Left renal pelvis (tissue), 4 donors: ENCODE results near the gene DNAJA1. TPM values are rescaled to one million over a fixed set of nuclear protein-coding genes. Genes with fewer than 3 reads are reported as not detected.
"Not testable (repeated sequence)": the region's sequence is repeated elsewhere in the genome, so short reads cannot be mapped to it uniquely, and the experiment has no call there.

Experiments used
- DNase-seq, 4 donors: peaks; one replicate each; pipeline ENCODE4 v3.0.0-alpha.2; 2013; ENCODE audit warnings: low read depth in 4 of 4, low spot score in 3 of 4
- polyA plus RNA-seq, 4 donors: library from polyadenylated mRNA; unstranded; fragments of 120-200 nt; gene quantifications; one replicate each; pipeline ENCODE4 v1.2.1, GENCODE V29; 2013; ENCODE audit not compliant: insufficient read length in 4 of 4

Gene DNAJA1
- polyA plus RNA-seq: 100 to 1,000 TPM; 216 to 271 (median 249) TPM

DNA sequence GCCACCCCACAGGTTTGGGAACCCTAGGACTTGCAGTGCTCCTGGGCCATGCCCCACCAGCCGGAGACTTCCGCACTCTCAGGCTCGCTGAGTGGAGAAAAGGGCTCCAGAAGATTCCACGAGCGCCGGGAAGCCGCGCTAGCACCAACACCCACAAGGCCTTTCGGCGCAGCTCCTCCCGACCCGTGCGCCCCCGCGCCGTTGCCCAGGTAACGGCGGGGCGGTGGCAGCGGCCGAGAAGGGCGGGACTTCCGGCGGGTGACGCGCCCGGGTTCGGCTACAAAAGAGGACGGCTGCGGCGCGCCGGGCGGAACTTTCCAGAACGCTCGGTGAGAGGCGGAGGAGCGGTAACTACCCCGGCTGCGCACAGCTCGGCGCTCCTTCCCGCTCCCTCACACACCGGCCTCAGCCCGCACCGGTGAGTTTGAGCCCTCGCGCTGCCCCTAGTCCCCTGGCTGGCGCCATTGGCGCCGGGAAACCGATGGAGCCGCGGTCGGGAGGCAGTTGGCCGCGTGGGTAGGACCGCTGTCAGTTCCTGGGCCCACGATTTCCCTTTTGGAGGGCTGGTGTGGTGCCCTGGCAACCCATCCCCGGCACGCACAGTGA, at the start of gene DNAJA1:
Gene DNAJA1, plus strand, starts transcription at position 308 of the 606 bp plus-strand sequence. CDS start 1,212 bp downstream, outside the sequence.
- DNase-seq: peak; percentile 86 to 91 (median 90)

DNA sequence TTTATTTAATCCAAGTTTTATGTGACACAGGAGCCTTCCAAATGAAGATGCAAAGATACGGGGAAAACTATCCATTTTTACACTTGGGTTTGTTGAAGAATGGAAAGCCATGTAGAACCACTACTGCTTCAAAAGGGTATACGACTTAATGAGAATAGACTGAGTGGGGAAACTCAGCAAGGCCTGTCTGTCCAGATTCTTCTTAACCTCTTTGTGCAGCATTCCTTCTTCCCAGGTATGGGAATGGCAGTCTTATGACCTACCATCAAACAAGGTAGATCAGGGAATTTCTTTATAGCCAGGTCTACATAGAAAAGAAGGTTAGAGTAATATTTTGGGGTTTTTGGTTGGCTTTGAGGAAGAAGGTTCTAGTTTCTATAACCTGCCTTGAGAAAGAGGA, 47.0 kb upstream of the DNAJA1 start:
- DNase-seq: no peak

DNA sequence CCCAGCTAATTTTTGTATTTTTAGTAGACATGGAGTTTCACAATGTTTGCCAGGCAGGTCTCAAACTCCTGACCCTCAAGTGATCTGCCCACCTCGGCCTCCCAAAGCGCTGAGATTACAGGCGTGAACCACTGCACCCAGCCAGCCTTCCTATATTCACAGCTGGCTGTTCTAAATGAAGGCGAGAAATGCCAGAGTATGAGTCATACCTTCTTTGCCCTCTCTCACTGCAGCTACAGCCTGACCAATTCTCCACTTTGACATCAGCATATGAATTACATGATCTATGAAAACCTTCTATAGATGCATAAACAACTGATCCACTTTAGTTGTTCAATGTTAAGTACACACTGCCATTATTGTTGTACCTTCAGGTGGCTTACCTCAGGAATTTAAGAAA, 38.1 kb upstream of the DNAJA1 start:
- no peak for DNase-seq

DNA sequence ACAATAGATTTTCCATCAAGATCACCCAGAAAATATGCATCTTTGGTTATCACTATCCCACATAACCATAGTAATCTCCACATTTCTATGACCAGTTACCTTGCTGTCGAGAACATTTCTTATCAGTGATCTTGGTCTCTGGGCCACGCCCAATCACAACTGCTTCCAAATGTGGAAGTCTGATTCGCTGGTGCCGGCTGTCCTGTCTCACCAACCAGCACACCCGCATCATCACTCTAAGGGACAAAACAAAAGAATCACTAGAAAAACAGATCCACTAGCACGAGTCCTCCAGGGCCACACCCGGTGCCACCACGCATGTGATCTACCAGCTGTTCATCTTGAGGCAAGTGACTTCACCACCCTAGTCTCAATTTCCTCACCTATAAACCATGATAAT, 35.4 kb upstream of the DNAJA1 start:
- DNase-seq: no peak

DNA sequence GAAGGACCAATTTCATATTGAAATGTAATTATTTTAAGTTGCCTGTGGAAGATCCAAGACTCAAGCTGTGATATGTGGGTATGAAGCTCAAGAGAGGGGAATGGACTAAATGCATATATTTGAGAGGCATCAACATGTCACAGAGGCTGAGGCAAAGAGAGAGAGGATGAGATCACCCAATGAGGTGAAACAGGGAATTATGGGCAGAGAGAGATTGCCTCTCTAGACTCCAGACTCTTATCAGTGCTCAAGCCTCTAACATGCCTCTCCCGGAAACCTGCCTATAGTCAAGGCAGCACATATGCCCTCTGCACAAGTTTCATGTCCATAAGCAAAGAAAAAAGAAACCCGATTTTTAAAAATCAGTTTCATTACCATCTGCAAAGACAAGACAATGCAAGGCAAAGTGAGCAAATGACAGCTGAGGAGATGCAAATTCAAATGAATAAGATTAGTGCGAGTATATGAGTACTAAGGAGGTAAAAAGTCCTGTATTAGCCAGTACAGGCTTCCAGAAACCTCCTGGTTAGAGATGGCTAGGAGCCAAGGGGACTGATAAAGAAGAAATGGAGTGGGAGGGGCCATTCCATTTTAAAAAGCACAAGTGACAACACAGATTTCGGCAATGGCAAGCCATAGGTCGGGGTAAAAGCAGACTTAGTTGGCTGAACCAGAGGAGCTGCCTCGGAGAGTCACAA, 33.0 kb upstream of the DNAJA1 start:
- DNase-seq: no peak

DNA sequence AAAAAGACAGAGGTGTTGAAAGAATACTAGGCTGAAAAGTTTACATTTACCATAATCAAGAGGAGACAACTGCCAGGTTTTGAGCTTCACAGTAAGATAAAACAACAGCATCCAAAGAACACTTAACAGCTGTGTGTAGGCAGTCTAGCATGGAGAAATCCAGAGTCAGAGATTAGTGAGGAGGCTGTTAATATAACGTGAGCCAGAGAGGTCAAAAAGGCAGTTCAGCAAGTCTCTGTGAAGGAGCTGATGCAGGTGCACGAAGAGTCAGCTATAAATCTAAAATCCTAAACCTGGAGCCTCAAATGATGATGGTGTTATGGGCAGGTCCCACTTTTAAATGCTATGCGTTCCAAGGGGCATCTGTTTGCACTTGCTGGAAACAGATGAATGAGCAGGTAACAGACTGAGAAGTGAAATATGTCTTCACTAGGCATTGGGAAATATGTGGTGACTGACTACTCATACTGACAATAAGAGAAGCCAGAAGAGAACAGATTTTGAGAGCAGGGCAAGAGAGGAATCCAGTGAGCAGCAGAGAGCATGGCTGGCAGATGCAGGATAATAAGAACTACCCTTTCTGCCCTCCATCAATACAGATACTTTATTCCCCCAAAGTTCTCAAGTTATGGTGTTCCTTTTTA, 32.4 kb upstream of the DNAJA1 start:
- DNase-seq: no peak

DNA sequence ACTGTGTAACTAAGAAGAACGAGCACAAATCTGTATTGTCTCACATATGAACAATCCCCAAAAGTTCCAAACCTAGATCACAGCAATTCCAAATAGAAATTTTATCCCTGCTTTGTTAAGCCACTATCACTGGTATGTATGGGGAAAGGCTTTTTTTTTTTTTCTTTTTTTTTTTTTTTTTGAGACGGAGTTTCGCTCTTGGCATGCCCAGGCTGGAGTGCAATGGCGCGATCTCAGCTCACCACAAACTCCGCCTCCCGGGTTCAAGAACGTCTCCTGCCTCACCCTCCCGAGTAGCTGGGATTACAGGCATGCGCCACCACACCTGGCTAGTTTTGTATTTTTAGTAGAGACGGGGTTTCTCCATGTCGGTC, 24.4 kb upstream of the DNAJA1 start:
- not testable (repeated sequence) for DNase-seq

DNA sequence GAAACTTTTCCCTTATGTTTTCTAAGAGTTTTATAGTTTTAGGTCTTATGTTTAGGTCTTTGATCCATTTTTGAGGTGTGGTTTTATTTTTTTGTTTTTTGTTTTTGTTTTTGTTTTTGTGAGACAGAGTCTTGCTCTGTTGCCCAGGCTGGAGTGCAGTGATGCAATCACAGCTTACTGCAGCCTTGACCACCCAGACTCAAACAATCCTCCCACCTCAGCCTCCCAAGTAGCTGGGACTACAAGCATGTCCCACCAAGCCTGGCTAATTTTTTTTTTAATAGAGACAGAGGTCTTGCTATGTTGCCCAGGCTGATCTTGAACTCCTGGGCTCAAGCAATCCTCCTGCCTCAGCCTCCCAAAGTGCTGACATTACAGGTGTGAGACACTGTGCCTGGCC, 19.7 kb upstream of the DNAJA1 start:
- DNase-seq: not testable (repeated sequence)

DNA sequence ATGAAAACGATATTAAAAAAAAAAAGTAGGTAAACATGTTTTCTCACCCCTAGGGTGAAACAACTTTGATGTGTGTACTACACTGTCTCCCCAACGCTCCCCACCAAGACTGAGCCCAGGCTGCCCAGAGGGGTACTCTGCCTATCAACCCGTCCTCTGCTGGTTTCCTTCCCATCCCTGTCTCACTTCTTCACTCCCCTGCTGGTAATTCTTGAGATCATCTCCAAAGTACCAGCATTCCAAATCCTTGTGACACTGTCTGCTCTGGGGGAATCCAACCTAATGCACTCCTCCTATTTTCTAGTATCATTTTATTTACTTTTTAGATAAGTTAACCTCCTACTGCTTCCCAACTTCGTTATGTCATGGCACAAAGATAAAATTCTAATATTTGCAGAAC, 17.3 kb upstream of the DNAJA1 start:
- no peak for DNase-seq

DNA sequence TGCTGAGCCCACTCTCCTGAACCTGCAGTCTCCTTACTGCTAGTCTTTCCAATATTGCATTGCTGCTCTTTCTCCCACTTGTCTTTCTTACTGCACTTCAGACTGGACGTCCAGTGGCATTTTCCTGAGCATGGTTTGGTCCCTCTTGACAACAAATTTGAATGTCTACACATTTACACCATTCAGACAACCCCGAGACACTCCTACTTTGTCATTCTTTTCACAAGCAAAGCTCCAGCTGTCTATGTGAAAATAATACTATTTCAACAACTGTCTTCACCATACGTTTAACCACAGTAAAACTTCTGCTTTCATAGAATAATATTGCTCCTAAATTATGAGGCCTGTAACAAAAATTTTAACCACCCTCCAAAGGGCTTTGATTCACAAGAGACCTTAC, 13.2 kb upstream of the DNAJA1 start:
- DNase-seq: no peak

DNA sequence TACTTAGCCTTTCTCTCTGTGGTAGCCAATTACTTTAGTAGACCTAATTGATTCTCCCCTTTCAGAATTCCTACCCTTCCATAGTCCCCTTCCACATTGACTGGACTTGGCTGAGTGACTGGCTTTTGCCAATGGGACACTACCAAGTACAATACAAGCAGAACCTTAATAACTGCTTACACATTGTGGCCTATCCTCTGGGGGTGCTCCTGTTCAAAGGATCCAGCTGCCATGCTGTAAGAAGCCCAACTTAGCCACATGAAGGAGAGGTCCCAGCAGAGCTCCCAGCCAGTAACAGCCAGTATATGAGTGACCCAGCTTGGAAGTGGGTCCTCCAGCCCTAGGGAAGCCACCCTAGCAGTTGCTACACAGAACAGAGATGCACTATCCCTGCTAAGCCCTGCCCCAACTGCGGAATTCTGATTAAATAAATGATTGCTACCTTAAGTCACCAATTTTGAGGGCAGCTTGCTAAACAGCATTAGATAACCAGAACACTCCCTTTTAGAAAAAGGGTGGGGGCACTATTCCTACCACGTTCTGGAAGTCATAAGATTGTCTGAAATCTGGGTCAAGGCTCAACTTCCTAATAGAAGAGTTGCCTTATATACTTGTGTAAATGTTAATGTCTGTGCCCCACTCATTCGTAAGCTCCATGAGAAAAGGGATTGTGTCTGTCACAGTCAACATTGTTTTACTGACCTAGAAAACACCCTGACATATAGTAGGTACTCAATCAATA, 12.6 kb upstream of the DNAJA1 start:
- DNase-seq: no peak

DNA sequence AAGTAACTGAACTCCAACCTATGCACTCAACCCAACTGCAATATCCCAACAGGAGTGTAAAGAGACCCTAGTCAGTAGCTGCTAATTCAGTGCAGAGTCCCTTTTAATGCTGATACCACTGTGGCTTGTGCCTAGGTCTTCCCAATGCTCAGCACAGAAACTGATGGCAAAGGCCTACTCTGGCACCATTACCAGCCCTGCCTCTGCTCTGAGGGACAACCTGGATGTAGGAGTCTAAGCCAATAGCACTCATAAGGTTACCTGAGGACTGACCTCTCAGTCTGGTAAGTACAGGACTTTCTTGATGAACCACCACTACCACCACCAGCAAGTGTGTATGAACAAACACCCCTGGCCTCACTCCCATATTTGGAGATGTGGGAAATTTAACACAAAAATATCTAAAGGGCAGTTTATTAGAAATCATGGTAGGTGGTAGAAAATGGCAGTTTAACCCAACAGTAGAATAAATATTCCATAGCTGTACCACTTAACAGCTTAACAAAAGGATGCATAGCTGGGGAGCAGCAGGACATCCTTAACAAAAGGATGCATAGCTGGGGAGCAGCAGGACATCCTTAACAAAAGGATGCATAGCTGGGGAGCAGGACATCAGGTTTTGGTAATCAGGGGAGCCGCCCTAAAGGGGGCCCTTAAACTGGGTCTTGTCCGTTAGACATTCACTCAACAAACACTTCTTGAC, 11.0 kb upstream of the DNAJA1 start:
- no peak for DNase-seq

DNA sequence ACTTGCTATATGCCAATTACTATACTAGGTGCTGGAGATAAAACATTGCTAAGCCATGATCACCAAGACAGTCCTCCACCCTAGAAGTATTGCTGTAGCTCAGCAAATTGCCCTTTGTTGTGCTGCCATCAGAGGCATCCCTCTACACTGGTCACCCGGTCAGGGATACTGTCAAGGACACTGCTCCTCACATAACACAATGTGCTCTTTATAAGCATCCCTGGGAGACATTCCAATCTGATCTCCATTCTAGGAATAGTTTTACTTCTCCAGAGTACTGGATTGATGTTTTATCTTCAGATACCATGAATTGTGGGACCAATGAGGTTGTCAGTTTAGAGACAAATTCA, 10.4 kb upstream of the DNAJA1 start:
- no peak for DNase-seq

DNA sequence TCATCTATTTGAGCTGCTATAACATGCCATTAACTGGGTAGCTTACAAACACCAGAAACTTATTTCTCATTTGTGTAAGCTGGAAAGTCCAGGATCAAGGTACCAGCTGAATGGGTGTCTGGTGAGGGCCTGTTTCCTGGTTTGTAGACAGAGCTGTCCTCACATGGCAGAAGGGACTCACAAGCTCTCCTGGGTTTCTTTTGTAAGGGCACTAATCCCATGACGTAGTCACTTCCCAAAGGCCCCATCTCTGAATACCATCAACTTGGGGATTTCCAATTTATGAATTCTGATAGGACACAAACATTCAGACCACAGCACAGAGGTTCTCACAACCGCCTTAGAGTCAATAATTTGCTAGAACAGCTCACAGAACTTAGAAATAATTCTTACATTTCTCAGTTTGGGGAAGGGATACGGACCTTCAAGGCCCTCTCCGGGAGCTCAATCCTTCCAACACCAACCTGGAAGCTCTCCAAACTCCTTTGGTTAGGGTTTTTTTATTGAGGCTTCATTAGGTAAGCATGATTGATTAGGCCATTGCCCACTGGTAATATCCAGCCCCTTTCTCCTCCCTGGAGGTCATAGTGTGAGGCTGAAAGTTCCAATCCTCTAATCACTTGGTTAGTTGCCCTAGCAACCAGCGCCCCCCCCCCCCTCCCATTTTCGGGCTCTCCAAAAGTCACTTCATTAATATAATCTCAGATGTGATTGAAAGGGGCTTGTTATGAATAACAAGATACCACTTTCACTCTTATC, 7.6 kb upstream of the DNAJA1 start:
- DNase-seq: no peak

DNA sequence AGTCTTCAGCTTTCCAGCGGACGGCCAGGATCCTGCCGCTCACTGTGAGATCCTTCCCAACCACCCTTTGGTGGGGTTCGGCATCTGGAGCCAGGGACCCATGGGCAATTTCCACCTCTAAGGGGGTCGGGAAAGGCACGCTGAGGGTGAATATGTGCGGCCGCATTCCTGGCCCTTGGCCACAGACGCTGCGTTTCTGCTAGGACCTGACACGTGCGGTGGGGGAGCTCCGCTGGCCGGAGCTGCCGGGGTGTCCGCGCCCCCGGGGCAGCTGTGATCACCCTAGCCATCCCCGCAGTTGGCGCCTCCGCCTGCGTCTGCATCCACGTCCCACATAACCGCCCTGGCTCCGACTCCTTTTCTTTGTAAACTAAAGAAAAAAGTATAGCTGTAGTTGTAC, 5.3 kb upstream of the DNAJA1 start:
- no peak for DNase-seq

DNA sequence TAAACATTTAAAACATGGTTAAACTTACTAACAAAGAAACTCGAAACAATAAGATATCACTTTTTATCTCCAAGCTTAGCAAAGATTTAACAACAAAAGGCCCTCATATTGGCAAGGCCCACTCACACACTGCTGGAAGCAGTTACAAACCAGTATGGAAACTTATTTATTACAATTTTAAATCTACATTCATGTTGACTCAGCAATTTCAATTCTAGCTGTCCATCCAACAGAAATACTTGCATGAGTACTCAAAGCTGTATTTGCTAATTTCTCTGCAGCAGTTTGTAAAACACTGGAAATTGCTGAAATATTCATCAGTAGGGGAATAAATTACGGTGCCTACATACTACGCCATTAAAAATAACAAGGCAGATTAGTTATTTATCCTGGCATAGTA, 2.8 kb upstream of the DNAJA1 start:
- DNase-seq: no peak

DNA sequence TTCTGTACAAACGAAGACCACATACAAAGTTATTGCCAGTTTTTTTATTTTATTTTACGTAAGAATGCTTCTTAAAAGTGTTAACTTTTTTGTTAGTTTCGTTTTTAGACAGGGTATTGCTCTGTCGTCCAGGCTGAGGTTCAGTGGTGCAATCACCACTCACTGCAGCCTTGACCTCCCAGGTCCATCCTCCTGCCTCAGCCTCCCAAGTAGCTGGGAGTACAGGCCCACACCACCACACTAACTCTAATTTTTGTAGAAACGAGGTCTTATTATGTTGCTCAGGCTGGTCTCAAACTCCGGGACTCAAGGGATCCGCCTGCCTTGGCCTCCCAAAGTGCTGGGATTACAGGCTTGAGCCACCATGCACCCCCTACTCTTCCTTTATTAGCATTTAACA, 2.3 kb upstream of the DNAJA1 start:
- no peak for DNase-seq

DNA sequence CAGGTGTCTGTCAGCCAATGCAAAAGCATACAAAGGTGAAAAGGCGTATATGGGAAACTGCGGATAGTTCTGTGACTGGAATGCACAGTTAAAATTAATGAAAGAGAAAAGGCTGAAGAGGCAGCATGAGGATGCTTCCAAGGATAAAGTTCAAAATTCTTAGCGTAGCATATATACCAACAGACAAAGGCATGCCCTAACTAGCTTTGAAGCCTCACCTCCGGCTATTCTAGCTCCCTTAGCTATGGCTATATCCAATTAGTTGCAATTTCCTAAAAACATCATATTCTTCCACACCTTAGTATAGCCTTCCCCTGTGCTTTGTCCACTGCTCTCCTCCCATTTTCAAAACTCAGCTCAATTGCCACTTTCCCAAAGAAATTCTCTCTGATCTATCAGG, 1.4 kb upstream of the DNAJA1 start:
- no peak for DNase-seq

DNA sequence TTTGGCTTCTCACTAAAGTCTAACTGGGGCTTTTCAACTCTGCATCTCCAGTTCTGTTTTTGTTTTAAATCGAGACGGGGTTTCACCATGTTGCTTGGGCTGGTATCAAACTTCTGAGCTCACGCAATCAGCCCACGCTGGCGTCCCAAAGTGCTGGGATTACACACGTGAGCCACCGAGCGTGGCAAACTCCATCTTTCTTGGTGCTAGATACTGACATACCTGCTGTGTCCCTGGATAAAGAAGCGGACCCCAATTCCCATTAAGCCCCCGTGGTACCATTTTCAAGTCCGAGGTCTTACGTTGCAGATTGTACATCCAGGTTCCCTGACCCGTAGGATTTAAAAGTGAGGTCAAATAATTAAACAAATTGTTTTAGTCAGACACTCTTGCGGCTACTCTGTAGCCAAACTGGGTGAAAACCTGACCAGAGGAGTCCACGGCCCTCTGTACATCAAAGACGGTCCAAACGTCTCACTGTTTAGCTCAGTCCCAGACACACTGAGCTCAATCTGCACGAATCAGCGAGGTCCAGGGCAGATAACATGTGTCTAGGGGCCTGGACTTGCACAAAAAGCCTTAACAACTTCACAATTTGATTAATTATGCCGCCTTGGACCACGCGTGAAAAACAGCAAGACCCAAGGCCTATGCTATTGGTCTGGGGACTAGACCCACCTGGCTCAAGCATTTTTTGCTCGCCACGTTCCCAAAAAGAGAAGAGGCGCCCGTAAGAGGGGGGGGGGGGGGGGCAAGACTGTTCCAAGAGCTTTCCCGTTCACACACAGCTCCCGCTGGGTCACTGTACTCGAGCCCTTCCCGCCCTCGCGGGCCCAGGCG, 727 bp upstream of the DNAJA1 start:
- no peak for DNase-seq
